ENCODE results near the gene SST.

SST gene

GRCh38 chr3:187626581-187626980, 43.6 kb downstream of the SST start:
- no peak for DNase-seq

- no peak for DNase-seq
These were observed 45.6 kb downstream of the SST start for GRCh38 chr3:187624588-187624987.

DNA sequence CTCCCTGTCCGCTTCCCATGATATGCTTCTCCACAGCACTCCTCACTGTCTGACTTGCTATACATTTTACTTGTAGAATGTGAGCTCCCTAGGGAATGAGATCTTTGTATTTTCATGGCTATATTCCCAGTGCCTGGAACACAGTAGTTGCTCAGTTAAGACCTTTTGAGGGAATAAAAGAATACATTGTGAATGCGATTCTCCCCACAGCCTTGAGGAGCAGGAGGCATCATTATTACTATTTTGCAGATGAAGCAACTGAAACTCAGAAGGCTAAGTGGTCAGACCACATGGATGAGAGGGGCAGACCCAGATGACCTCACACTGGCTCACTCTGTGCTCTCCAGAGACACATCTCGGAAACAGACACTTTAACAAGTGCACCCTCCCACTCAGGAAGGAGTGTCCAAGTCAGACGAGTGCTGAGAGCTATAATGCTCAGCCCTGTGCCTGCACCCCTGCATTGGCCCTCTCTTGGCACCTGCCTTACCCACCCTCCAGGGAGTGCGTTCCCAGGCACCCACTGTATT, 46.8 kb downstream of the SST start:
- peak in 1 of 2 experiments; percentile 75 for DNase-seq

- no peak for DNase-seq
These were observed 48.3 kb downstream of the SST start for GRCh38 chr3:187621881-187622280.

DNA sequence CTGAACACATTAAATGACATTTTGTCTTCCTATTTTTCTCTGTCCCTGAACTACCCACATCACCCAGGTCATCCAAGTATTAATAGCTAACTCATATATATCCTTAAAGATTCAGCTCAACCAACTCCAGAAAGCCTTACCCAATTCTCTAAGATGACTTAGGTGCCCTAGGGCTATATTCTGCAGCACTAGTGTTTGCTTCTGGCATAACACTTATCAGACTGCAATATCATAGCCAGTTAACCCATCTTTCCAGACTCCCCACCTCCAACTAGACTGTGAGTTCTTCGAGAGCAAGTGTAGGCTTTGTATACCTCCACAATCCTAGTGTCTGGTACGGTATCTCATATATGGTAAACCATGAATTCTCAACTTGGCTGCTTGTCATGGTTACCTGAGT, 50.7 kb downstream of the SST start:
- no peak for DNase-seq
